ENCODE measurements around the gene ELL2.

DNA sequence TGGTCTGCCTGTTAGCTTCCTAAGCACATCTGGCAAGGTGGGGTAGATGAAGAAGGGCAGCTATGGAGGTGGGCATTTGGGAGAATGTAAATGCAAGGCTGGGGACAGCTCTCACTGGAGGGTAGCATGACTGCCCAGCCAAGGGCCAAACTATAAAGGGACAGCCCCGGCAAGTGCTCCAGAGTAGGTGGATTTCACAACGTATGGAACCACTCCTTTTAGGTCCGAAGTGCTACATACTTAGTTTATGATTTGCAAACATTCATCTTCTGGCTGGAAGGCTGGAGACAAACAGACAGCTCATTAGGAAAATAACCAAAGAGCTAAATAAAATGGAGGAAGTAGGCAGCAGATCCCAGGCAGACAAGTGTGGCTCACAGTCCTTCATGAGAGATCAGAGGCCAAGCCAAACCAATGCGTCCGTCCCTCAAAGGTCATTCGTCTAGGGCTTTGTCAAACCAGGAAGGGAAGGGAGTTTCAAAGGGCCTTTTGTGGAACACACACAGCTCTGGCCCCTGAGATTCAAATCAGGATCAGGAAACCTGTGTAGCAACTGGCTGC lies 96.6 kb downstream of the ELL2 start:
- TF ChIP-seq MCM7 (IDR thresholded peaks at IDR 0.05), result no peak
- TF ChIP-seq, protein P1, sequence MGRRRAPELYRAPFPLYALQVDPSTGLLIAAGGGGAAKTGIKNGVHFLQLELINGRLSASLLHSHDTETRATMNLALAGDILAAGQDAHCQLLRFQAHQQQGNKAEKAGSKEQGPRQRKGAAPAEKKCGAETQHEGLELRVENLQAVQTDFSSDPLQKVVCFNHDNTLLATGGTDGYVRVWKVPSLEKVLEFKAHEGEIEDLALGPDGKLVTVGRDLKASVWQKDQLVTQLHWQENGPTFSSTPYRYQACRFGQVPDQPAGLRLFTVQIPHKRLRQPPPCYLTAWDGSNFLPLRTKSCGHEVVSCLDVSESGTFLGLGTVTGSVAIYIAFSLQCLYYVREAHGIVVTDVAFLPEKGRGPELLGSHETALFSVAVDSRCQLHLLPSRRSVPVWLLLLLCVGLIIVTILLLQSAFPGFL (CRISPR knock-in tag; IDR thresholded peaks at IDR 0.05), result no peak
- no peak for TF ChIP-seq ZNF12 (CRISPR knock-in tag; IDR thresholded peaks at IDR 0.05)
- TF ChIP-seq CHD2 (IDR thresholded peaks at IDR 0.05; ENCODE audit: low read depth, low read length), result no peak

Data from K562 (cell line).